T follicular helper cell (primary cell): ENCODE measurements around the gene PIMREG.

Experiments
- DNase-seq: peaks from one replicate; pipeline ENCODE4 v3.0.0-alpha.2; 2020; ENCODE audit warnings: low read depth

The PIMREG gene

GRCh38 chr17:6437956-6438355 is 6.3 kb upstream of the PIMREG start:
- DNase-seq = no peak

DNA sequence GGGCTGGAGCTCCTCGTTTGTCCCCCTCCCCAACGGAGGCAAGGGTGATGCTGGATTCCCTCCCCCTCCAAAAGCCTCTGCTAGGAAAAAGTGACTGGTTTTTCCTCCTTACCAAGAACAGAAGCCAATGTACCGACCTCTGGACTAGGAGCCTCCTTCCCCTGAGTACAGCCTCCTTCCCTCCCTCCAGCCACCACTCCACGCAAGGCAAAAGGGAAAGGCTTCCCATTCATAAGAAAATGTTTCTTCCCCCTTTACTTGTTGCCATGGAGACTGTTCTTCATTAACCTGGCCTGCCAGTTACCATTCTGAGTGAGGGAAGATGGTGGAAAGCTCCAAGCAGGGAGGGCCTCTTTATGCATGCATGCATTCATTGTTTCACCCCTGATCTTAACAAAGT is 4.3 kb upstream of the PIMREG start:
- DNase-seq = no peak

GRCh38 chr17:6442775-6443174 is 1.5 kb upstream of the PIMREG start:
- no peak for DNase-seq

DNA sequence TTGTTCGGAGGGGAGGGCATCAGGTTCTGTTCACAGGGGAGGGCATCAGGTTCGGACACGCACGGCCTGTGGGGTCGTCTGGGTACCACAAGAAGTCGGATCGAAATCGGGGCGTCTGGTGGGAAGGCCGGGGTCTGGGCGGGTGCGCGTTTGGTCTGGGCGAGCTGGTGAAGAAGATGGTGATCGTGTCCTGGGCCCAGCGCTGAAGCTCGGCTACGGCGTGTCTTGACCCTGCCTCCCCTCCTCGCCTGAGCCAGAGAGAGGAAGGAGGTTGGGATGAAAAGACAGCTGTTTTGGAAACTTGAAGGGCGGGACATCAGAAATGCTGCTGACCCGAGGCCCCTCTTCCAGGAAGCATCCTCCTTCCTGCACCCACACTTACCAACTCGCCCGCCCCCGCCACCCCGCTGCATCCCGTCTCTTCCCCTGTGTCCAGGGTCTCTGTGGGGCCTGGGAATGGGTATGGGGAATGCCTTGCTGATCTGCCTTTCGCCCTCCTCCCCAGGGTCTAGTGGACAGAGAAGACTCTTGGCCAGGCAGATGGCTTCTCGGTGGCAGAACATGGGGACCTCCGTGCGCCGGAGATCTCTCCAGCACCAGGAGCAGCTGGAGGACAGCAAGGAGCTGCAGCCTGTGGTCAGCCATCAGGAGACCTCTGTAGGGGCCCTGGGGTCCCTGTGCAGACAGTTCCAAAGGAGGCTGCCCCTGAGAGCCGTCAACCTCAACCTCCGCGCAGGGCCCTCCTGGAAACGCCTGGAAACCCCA is 498 bp downstream of the PIMREG start:
- no peak for DNase-seq

DNA sequence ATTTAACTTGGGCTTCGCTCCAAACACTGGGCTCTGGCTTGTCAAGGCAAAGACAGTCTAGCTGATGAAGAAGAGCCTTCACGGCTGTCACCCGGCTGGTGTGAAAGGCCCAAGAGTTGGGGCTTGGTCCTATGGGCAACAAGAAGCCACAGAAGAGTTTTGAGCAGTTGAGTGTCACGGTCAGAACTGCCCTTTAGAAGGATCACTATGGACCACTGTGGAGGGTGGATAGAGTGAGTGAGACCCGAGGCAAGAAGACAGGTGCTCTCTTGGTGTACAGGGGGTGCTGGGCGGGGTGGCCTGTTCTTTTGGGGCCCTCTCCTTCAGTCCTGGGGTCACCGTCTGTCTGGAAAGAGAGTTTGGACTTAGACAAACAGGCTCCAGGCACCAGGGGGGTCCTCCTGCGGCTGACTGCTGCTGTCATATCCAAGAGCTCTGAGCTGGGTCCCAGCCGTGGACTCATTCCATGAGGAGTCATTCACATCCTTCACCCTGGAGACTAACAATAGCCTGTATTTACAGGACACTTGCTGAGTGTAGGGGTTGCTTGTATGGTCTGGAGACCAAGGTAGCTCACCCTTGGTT is 2.4 kb downstream of the PIMREG start:
- no peak for DNase-seq

- DNase-seq = no peak
Measured at GRCh38 chr17:6448473-6448872, 4.2 kb downstream of the PIMREG start.

- DNase-seq = no peak
Measured at GRCh38 chr17:6449307-6449706, 5.1 kb downstream of the PIMREG start.

DNA sequence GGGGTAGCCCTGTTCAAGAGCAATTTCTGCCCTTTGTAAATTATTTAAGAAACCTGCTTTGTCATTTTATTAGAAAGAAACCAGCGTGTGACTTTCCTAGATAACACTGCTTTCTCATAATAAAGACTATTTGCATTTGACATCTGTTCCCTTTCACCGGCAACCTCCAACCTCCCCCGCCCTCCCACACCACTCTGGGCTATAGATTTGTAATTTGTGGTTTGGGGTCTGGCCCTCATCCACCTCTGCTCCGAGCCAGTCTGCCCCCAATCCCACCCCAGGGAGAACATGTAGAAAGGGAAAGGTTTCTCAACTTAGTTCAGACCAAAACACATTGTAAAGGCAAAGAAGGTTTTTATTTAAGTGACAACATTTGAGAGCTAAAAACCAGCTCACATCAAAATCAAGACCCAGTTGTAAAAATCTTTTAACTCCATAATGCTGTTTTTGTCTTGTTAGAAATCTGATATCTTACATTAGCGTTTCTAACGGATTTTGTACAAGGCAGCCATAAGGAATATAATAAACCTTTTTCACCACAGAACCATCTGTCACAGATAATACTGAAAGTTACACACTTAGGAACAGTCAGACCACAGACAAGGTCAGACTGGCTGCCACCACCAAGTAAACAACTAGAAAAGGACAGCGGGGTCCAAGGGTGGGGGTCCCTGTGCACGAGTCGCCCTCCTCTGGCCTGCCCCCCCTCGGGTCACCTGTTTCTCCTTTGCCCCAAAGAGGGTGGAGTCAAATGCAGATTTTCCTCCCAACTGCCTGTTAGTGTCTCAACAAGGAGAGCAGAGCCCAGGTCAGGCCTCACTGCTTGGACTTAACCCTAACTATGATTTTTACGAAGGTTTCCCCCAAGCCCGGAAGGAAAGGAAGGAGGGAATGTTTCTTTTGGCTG is 6.9 kb downstream of the PIMREG start:
- no peak for DNase-seq

GRCh38 chr17:6452471-6453266 is 8.4 kb downstream of the PIMREG start:
- DNase-seq = no peak

- no peak for DNase-seq
Measured at GRCh38 chr17:6453279-6454024, 9.2 kb downstream of the PIMREG start.

- DNase-seq = no peak
Measured at GRCh38 chr17:6454495-6455320, 10.5 kb downstream of the PIMREG start.

GRCh38 chr17:6455321-6455705 is 11.1 kb downstream of the PIMREG start:
- peak; percentile 13 for DNase-seq

- no peak for DNase-seq
Measured at GRCh38 chr17:6456321-6456720, 12.1 kb downstream of the PIMREG start.

GRCh38 chr17:6456914-6457687 is 12.8 kb downstream of the PIMREG start:
- no peak for DNase-seq

- no peak for DNase-seq
Measured at GRCh38 chr17:6457688-6458459, 13.6 kb downstream of the PIMREG start.

DNA sequence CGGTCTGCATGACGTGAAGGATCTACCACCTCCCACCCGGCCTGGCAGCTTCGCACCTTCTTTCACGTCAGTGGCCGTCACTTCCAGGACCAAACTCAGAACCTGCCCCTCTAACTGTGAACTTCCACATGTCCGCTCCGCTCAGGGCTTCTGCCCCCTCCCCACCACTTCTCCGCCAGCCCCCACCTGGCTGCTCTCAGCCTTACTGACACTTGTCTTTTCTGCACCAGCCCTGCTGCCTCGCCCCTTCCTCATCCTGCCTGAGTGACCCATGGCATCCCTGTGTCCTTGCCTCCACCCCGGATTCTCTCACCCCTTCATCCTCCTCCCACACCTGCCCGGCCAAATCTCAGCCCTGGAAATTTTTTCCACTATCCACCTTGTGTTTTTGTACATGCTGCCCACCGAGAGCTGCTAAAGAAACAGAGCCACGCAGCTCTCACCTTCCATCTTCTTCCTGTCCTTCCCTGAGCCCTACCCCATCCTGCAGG is 14.2 kb downstream of the PIMREG start:
- DNase-seq = no peak

- DNase-seq = no peak
Measured at GRCh38 chr17:6460531-6461161, 16.4 kb downstream of the PIMREG start.

- no peak for DNase-seq
Measured at GRCh38 chr17:6461246-6461645, 17.0 kb downstream of the PIMREG start.
